Measurements from ENCODE around the gene CRCP.
"Not testable (repeated sequence)": the region's sequence is repeated elsewhere in the genome, so short reads cannot be mapped to it uniquely, and the experiment has no call there.

The CRCP gene

GRCh38 chr7:66157060-66157459 is 42.4 kb downstream of the CRCP start:
- DNase-seq: no peak

- DNase-seq: no peak
Observed at GRCh38 chr7:66162622-66163021, 48.0 kb downstream of the CRCP start.

GRCh38 chr7:66163186-66163610 is 48.6 kb downstream of the CRCP start:
- DNase-seq: no peak

GRCh38 chr7:66164356-66164755 is 49.7 kb downstream of the CRCP start:
- DNase-seq: no peak

GRCh38 chr7:66167773-66168387 is 53.2 kb downstream of the CRCP start:
- DNase-seq: no peak

- no peak for DNase-seq
Observed at GRCh38 chr7:66169616-66170015, 55.0 kb downstream of the CRCP start.

- no peak for DNase-seq
Observed at GRCh38 chr7:66170309-66171231, 55.9 kb downstream of the CRCP start.

- not testable (repeated sequence) for DNase-seq
Observed at GRCh38 chr7:66172536-66173401, 58.1 kb downstream of the CRCP start.

GRCh38 chr7:66173856-66174255 is 59.2 kb downstream of the CRCP start:
- no peak for DNase-seq

GRCh38 chr7:66175006-66175405 is 60.4 kb downstream of the CRCP start:
- DNase-seq: not testable (repeated sequence)

GRCh38 chr7:66176914-66177313 is 62.3 kb downstream of the CRCP start:
- no peak for DNase-seq

GRCh38 chr7:66178258-66178657 is 63.6 kb downstream of the CRCP start:
- no peak for DNase-seq

GRCh38 chr7:66181329-66181728 is 66.7 kb downstream of the CRCP start:
- DNase-seq: no peak

GRCh38 chr7:66181845-66182244 is 67.2 kb downstream of the CRCP start:
- DNase-seq: no peak

GRCh38 chr7:66182920-66183319 is 68.3 kb downstream of the CRCP start:
- no peak for DNase-seq

GRCh38 chr7:66183700-66184099 is 69.1 kb downstream of the CRCP start:
- no peak for DNase-seq

GRCh38 chr7:66185680-66186187 is 71.1 kb downstream of the CRCP start:
- DNase-seq: no peak

- no peak for DNase-seq
Observed at GRCh38 chr7:66186991-66187390, 72.3 kb downstream of the CRCP start.

GRCh38 chr7:66187905-66188304 is 73.3 kb downstream of the CRCP start:
- DNase-seq: no peak

- no peak for DNase-seq
Observed at GRCh38 chr7:66188645-66189044, 74.0 kb downstream of the CRCP start.

- DNase-seq: no peak
Observed at GRCh38 chr7:66189695-66190503, 75.3 kb downstream of the CRCP start.

- no peak for DNase-seq
Observed at GRCh38 chr7:66190504-66190857, 75.8 kb downstream of the CRCP start.
